PFSK-1 (cell line): ENCODE data around the gene ETFRF1.

Source experiments
- FOXP2 ChIP-seq: optimal IDR thresholded peaks from 2 replicates; pipeline ENCODE3; 2011; ENCODE audit warnings: borderline replicate concordance, control low read depth, inconsistent platforms; ENCODE audit not compliant: insufficient read depth; ENCODE audit errors: extremely low read length, extremely low read depth
- POLR2AphosphoS5 ChIP-seq: IDR thresholded peaks from 2 replicates; pipeline ENCODE4 v1.6.1; 2012; ENCODE audit warnings: low read depth, mild to moderate bottlenecking, control low read depth, low read length, moderate library complexity
- REST ChIP-seq, 2 experiments: IDR thresholded peaks; 2 replicates each; pipeline versions ENCODE4 v1.6.1 to v1.8.0; 2011 to 2012; ENCODE audit warnings: low read depth in 2 of 2, low read length in 2 of 2, control low read depth in 1 of 2, inconsistent platforms in 1 of 2, mild to moderate bottlenecking in 1 of 2, moderate library complexity in 1 of 2; ENCODE audit not compliant: insufficient read depth in 1 of 2
- SIN3A ChIP-seq: IDR thresholded peaks from 2 replicates; pipeline ENCODE4 v1.6.1; 2012; ENCODE audit warnings: mild to moderate bottlenecking, low read length, moderate library complexity, borderline replicate concordance; ENCODE audit not compliant: insufficient read depth
- TAF1 ChIP-seq: IDR thresholded peaks from 2 replicates; pipeline ENCODE4 v1.6.1; 2012; ENCODE audit warnings: low read length, control low read depth, borderline replicate concordance; ENCODE audit not compliant: insufficient read depth

The ETFRF1 gene

GRCh38 chr12:25155022-25155576, 39.9 kb upstream of the ETFRF1 start:
- TF ChIP-seq REST (IDR thresholded peaks at IDR 0.05; ENCODE audit: insufficient read depth in 1 of 2, low read depth in 2 of 2, low read length in 2 of 2): no peak
- TF ChIP-seq POLR2AphosphoS5: no peak
- TF ChIP-seq FOXP2: no peak
- no peak for TF ChIP-seq SIN3A
- TF ChIP-seq TAF1: no peak

GRCh38 chr12:25156061-25156460, 39.0 kb upstream of the ETFRF1 start:
- TF ChIP-seq TAF1: no peak
- no peak for TF ChIP-seq SIN3A

- no peak for TF ChIP-seq TAF1
- TF ChIP-seq POLR2AphosphoS5: no peak
- no peak for TF ChIP-seq SIN3A
- no peak for TF ChIP-seq FOXP2
- no peak for TF ChIP-seq REST (IDR thresholded peaks at IDR 0.05; ENCODE audit: insufficient read depth in 1 of 2, low read depth in 2 of 2, low read length in 2 of 2)
Observed at GRCh38 chr12:25162866-25163265, 32.2 kb upstream of the ETFRF1 start.

- TF ChIP-seq SIN3A (no peak), FOXP2 (no peak), TAF1 (no peak), POLR2AphosphoS5 (no peak)
Observed at GRCh38 chr12:25182765-25183164, 12.3 kb upstream of the ETFRF1 start.

- TF ChIP-seq REST (IDR thresholded peaks at IDR 0.05; ENCODE audit: insufficient read depth in 1 of 2, low read depth in 2 of 2, low read length in 2 of 2) (no peak), TAF1 (no peak), FOXP2 (no peak), SIN3A (no peak), POLR2AphosphoS5 (no peak)
Observed at GRCh38 chr12:25184132-25184531, 10.9 kb upstream of the ETFRF1 start.

GRCh38 chr12:25186038-25186787, 8.8 kb upstream of the ETFRF1 start:
- TF ChIP-seq SIN3A (no peak), TAF1 (no peak), REST (IDR thresholded peaks at IDR 0.05; ENCODE audit: insufficient read depth in 1 of 2, low read depth in 2 of 2, low read length in 2 of 2) (no peak), FOXP2 (no peak), POLR2AphosphoS5 (no peak)
